ENCODE results near the gene PPP1CC.

PPP1CC gene

DNA sequence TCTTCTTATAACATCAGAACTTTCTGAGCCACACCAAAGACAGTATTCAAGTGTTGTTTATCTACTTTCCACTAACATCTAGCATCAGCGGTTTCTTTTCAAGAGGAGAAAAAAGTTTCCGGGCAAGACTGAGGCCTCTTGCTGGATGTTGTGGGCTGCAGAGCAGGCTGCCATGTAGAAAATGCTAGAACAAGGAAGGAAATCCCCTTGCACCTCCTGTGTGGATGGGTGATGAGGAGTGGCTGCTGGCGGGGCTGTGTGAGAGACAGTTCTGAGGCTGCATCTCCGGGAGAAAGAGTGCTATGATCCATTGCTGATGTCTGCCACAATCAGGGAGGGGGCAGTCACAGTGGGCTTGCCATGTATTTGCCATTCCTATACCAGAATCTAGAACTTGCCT is 37.8 kb upstream of the PPP1CC start:
- H3K27ac ChIP-seq: no peak overlapping the region
- TF ChIP-seq, protein P1, sequence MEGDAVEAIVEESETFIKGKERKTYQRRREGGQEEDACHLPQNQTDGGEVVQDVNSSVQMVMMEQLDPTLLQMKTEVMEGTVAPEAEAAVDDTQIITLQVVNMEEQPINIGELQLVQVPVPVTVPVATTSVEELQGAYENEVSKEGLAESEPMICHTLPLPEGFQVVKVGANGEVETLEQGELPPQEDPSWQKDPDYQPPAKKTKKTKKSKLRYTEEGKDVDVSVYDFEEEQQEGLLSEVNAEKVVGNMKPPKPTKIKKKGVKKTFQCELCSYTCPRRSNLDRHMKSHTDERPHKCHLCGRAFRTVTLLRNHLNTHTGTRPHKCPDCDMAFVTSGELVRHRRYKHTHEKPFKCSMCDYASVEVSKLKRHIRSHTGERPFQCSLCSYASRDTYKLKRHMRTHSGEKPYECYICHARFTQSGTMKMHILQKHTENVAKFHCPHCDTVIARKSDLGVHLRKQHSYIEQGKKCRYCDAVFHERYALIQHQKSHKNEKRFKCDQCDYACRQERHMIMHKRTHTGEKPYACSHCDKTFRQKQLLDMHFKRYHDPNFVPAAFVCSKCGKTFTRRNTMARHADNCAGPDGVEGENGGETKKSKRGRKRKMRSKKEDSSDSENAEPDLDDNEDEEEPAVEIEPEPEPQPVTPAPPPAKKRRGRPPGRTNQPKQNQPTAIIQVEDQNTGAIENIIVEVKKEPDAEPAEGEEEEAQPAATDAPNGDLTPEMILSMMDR (conservative IDR thresholded peaks at IDR 0.05): no peak

DNA sequence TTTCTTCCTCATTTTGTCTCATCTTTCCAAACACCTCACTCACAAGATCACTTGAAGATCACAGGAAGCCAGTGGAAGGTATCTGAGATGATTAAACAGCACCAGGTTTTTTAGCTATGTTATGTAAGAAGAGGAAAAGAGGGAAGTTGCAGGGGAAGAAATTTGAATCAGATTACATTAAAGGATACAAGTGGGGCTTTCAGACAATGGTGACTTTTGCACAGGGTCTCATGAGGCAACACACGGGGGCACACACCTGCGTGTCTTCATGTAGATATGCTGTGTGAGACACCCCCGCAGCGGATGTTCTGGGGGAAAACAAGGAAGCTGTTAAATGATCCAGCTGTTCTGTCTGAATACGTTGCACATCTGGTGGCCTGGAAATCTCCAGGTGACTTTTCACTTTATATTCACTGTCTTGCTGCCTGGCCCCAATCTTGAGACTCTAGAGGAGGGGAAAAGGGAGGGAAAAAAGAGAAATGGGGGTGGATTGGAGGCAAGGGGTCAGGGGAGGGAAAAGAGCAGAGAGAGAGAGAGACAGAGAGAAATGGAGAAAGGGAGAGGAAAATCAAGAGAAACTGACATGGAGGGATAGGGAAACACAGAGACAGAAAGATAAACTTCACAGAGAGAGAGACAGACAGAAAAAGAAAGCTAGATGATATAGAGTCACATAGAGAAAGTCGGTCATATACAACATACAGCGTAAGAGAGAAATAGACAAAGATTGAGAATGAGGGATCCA is 36.3 kb upstream of the PPP1CC start:
- TF ChIP-seq, protein P1 (conservative IDR thresholded peaks at IDR 0.05): no peak
- no peak overlapping the region for H3K27ac ChIP-seq

DNA sequence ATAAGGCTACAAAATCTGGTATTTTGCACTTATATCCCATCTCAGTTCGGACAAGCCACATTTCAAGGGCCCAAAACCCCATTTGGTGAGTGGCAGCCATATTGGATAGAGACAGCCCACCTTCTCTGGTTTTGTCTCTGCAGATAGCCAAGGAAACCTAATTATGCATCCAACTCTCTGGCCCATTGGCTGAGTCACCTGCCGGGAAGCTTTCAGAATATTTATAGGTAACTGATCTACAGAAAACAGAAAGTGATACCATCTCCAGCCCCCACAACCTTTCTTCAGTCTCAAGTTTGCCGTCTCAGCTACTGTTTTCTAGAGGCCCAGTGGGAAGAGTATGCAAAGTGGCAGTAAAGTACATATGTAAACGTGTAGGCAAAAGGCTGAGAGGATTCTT is 33.7 kb upstream of the PPP1CC start:
- TF ChIP-seq, protein P1 (conservative IDR thresholded peaks at IDR 0.05): no peak
- H3K27ac ChIP-seq: no peak overlapping the region

DNA sequence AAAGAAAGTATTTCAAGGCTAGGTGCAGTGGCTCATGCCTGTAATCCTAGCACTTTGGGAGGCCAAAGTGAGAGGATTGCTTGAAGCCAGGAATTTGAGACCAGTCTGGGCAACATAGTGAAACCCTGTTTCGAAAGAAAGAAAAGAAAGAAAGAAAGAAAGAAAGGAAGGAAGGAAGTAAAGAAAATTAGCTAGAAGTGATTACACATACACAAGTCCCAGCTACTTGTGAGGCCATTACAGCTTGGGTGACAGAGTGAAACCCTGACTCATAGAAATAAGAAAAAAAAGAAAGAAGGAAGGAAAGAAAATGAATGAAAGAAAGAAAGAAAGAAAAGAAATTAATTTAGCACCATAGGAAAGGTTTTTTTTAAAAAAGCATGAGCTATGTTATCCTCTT is 33.3 kb upstream of the PPP1CC start:
- H3K27ac ChIP-seq: no peak overlapping the region
- TF ChIP-seq, protein P1 (conservative IDR thresholded peaks at IDR 0.05): no peak

DNA sequence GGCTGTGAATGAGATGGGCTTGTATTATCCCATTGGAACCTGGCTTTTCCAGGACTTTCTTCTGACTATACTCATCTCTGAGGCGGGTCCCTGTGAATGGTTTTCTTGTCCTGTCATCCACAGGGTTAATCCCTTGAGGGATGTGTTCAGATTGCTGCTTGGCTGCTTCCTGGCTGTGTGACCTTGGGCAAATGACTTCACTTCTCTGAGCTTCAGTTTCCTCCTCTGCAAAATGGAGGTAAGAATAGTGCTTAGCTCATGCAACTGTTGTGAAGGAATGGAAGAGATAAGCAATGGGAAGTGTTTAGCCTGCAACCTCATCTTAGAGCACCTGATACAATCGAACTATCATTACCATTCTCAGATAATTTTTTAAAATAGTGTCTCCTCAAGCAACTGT is 32.1 kb upstream of the PPP1CC start:
- TF ChIP-seq, protein P1 (conservative IDR thresholded peaks at IDR 0.05): no peak
- no peak overlapping the region for H3K27ac ChIP-seq

DNA sequence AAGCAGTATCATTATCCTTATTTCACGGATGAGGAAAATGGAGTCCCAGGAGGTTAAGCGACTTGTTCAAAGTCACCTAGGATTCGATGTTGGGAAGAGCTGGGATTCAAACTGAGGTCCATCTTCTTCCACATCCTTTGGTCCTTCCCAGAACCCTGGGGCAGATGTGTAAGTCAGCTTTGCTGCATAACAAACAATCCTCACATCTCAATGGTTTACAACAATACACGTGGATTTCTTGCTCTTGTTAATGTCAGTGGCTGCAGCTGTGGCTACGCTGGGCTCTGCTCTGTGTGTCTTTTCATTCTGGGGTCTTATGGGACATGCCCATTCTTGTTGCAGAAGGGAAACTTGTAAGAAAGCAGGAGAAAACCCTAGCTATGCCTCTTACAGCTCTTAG is 26.3 kb upstream of the PPP1CC start:
- no peak overlapping the region for H3K27ac ChIP-seq
- TF ChIP-seq, protein P1 (conservative IDR thresholded peaks at IDR 0.05): no peak

DNA sequence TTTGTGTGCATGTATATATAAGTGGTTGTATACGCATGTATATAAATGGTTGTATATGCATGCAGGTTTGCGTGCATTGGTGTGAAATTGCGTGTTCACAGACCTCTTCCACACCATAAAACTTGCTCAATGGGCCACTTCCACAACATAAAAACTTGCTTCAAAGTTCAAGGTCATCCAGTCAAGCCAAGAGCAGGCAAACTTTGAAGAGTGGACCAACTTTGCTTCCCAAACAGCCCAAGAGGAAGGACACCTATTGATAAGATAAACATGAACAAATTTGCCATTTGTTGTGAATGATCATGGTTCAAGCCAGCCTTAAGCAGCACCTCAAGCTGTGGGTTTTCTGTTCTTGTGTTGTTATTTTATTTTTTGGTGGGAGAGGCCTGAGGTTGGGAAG is 25.2 kb upstream of the PPP1CC start:
- H3K27ac ChIP-seq: no peak overlapping the region
- TF ChIP-seq, protein P1 (conservative IDR thresholded peaks at IDR 0.05): no peak
